ENCODE data around the gene RAB20.

- TF ChIP-seq, protein P1, sequence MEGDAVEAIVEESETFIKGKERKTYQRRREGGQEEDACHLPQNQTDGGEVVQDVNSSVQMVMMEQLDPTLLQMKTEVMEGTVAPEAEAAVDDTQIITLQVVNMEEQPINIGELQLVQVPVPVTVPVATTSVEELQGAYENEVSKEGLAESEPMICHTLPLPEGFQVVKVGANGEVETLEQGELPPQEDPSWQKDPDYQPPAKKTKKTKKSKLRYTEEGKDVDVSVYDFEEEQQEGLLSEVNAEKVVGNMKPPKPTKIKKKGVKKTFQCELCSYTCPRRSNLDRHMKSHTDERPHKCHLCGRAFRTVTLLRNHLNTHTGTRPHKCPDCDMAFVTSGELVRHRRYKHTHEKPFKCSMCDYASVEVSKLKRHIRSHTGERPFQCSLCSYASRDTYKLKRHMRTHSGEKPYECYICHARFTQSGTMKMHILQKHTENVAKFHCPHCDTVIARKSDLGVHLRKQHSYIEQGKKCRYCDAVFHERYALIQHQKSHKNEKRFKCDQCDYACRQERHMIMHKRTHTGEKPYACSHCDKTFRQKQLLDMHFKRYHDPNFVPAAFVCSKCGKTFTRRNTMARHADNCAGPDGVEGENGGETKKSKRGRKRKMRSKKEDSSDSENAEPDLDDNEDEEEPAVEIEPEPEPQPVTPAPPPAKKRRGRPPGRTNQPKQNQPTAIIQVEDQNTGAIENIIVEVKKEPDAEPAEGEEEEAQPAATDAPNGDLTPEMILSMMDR (conservative IDR thresholded peaks at IDR 0.05): no peak
- TF ChIP-seq ZFX (IDR thresholded peaks at IDR 0.05): no peak
These were observed 8.1 kb downstream of the RAB20 start for GRCh38 chr13:110553417-110553816.

All from C4-2B (cell line).